ENCODE data around the gene BCL2L11. TPM values are rescaled to one million over a fixed set of nuclear protein-coding genes. Genes with fewer than 3 reads are reported as not detected.

BCL2L11 gene
- total RNA-seq, 1 experiment from 2014 or later = 21.2 TPM

GRCh38 chr2:111154758-111155157, 34.0 kb downstream of the BCL2L11 start:
- Mint-ChIP-seq H3K9me3 (no peaks in the 10 kb centered on the region), H3K27ac (peak overlapping the region in 1 of 3 experiments; percentile 11; a peak in 1 of 7 replicates), H3K36me3 (ENCODE audit: insufficient read depth in 1 of 3, low read depth in 3 of 3) (peaks cover 31 to 86% (median 67%) of the 10 kb centered on the region in 3 experiments; a peak in 6 of 7 replicates), H3K4me3 (no peak overlapping the region), H3K4me1 (peaks cover 19 to 29% of the 10 kb centered on the region in 2 experiments), H3K27me3 (ENCODE audit: low read depth) (no peaks in the 10 kb centered on the region)
- Histone ChIP-seq H3K4ac (ENCODE audit: low read depth, low read length) (no peak overlapping the region), H3K23me2 (ENCODE audit: insufficient read length, low read depth, low read length, poor library complexity, severe bottlenecking) (no peaks in the 10 kb centered on the region), H4K91ac (ENCODE audit: insufficient read length, low read depth, low read length) (no peak overlapping the region), H3K79me2 (ENCODE audit: insufficient read depth, low read length) (no peaks in the 10 kb centered on the region), H3K9ac (ENCODE audit: extremely low read depth, insufficient read length, low read length) (no peak overlapping the region), H3K79me1 (ENCODE audit: insufficient read depth, low read depth, low read length, poor library complexity, severe bottlenecking) (peaks cover 9% of the 10 kb centered on the region), H2AFZ (ENCODE audit: low read length) (no peak overlapping the region), H4K20me1 (ENCODE audit: control insufficient read depth, insufficient read depth, insufficient read length) (no peaks in the 10 kb centered on the region), H2BK20ac (ENCODE audit: low read depth, low read length, poor library complexity, severe bottlenecking) (no peak overlapping the region), H3K4me2 (ENCODE audit: insufficient read depth, insufficient read length, low read length) (no peak overlapping the region), H3K27me3 (ENCODE audit: insufficient read depth, low read length) (no peaks in the 10 kb centered on the region), H2BK120ac (ENCODE audit: low read depth, low read length, poor library complexity, severe bottlenecking) (no peak overlapping the region), H4K8ac (replicated peaks; ENCODE audit: insufficient read length, low read depth, low read length) (no peak overlapping the region), H3K4me1 (ENCODE audit: insufficient read depth, low read length) (peaks cover 3% of the 10 kb centered on the region; the same call in 1 of the 2 replicates), H3K27ac (ENCODE audit: insufficient read length, low read depth, low read length) (no peak overlapping the region), H3K56ac (ENCODE audit: insufficient read length, low read depth, low read length) (no peak overlapping the region), H2BK12ac (ENCODE audit: insufficient read length, low read depth, low read length) (no peak overlapping the region), H3T11ph (ENCODE audit: low read length) (no peak overlapping the region), H3K14ac (ENCODE audit: insufficient read depth, low read length) (no peak overlapping the region), H4K5ac (ENCODE audit: insufficient read length, low read depth, low read length) (no peak overlapping the region), H2BK15ac (ENCODE audit: low read depth, low read length) (no peak overlapping the region), H2AK5ac (ENCODE audit: insufficient read length, low read length) (no peak overlapping the region), H3K23ac (ENCODE audit: insufficient read length, low read depth, low read length) (no peak overlapping the region), H3K18ac (ENCODE audit: insufficient read length, low read depth, low read length) (no peak overlapping the region), H2BK5ac (ENCODE audit: insufficient read length, low read length) (no peak overlapping the region), H3K9me3 (ENCODE audit: control insufficient read depth, low read depth, low read length) (no peaks in the 10 kb centered on the region)
- no peak for DNase-seq
- no CpG with 5 or more reads among the region's 6 CpGs for WGBS (ENCODE audit: extremely low coverage, insufficient read length, low lambda C conversion rate)
- TF ChIP-seq, protein P1, sequence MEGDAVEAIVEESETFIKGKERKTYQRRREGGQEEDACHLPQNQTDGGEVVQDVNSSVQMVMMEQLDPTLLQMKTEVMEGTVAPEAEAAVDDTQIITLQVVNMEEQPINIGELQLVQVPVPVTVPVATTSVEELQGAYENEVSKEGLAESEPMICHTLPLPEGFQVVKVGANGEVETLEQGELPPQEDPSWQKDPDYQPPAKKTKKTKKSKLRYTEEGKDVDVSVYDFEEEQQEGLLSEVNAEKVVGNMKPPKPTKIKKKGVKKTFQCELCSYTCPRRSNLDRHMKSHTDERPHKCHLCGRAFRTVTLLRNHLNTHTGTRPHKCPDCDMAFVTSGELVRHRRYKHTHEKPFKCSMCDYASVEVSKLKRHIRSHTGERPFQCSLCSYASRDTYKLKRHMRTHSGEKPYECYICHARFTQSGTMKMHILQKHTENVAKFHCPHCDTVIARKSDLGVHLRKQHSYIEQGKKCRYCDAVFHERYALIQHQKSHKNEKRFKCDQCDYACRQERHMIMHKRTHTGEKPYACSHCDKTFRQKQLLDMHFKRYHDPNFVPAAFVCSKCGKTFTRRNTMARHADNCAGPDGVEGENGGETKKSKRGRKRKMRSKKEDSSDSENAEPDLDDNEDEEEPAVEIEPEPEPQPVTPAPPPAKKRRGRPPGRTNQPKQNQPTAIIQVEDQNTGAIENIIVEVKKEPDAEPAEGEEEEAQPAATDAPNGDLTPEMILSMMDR (conservative IDR thresholded peaks at IDR 0.05) = no peak

All from H9 (cell line).